Measurements from ENCODE around the gene DMXL1. TPM values are rescaled to one million over a fixed set of nuclear protein-coding genes. Genes with fewer than 3 reads are reported as not detected.

Gene DMXL1
- polyA plus RNA-seq, 1 experiment = 8.5 TPM

GRCh38 chr5:119153629-119154028 is 82.7 kb downstream of the DMXL1 start:
- POLR2A ChIA-PET = no interaction called here

GRCh38 chr5:119158144-119158543 is 87.3 kb downstream of the DMXL1 start:
- ChIA-PET CTCF (no interaction called here), POLR2A (no interaction called here)
- no peak for TF ChIP-seq CTCF (IDR thresholded peaks at IDR 0.05; ENCODE audit: insufficient read depth, low read depth, low read length)

More at GRCh38 chr5:119153629-119154028, 82.7 kb downstream of the DMXL1 start:
- DNase-seq (ENCODE audit: low read depth) = no peak
- CTCF ChIA-PET = no interaction called here
- no peak for TF ChIP-seq CTCF (IDR thresholded peaks at IDR 0.05; ENCODE audit: insufficient read depth, low read depth, low read length)
- Histone ChIP-seq H3K27me3 (ENCODE audit: control insufficient read depth, insufficient read depth, low read length) (no peaks in the 10 kb centered on the region), H3K4me3 (ENCODE audit: low read depth, low read length) (no peak overlapping the region), H3K36me3 (ENCODE audit: control insufficient read depth, insufficient read depth, low read length) (peaks cover 2% of the 10 kb centered on the region; the same call in 1 of the 2 replicates)

GRCh38 chr5:119161430-119161829 is 90.5 kb downstream of the DMXL1 start:
- no peaks in the 10 kb centered on the region for H3K36me3 ChIP-seq (ENCODE audit: control insufficient read depth, insufficient read depth, low read length)
- no peak for TF ChIP-seq CTCF (IDR thresholded peaks at IDR 0.05; ENCODE audit: insufficient read depth, low read depth, low read length)
- DNase-seq (ENCODE audit: low read depth) = no peak
- ChIA-PET CTCF (no interaction called here), POLR2A (no interaction called here)
- no peak overlapping the region for H3K4me3 ChIP-seq (ENCODE audit: low read depth, low read length)
- H3K27me3 ChIP-seq (ENCODE audit: control insufficient read depth, insufficient read depth, low read length) = no peaks in the 10 kb centered on the region

More at GRCh38 chr5:119158144-119158543, 87.3 kb downstream of the DMXL1 start:
- no peak for DNase-seq (ENCODE audit: low read depth)
- Histone ChIP-seq H3K36me3 (ENCODE audit: control insufficient read depth, insufficient read depth, low read length) (no peaks in the 10 kb centered on the region), H3K4me3 (ENCODE audit: low read depth, low read length) (no peak overlapping the region), H3K27me3 (ENCODE audit: control insufficient read depth, insufficient read depth, low read length) (no peaks in the 10 kb centered on the region)

GRCh38 chr5:119166026-119166425 is 95.1 kb downstream of the DMXL1 start:
- DNase-seq (ENCODE audit: low read depth) = no peak
- no peak for TF ChIP-seq CTCF (IDR thresholded peaks at IDR 0.05; ENCODE audit: insufficient read depth, low read depth, low read length)
- CTCF ChIA-PET = no interaction called here
- no peaks in the 10 kb centered on the region for H3K36me3 ChIP-seq (ENCODE audit: control insufficient read depth, insufficient read depth, low read length)
- POLR2A ChIA-PET = no interaction called here
- H3K4me3 ChIP-seq (ENCODE audit: low read depth, low read length) = no peak overlapping the region
- no peaks in the 10 kb centered on the region for H3K27me3 ChIP-seq (ENCODE audit: control insufficient read depth, insufficient read depth, low read length)

- DNase-seq (ENCODE audit: low read depth) = no peak
- TF ChIP-seq CTCF (IDR thresholded peaks at IDR 0.05; ENCODE audit: insufficient read depth, low read depth, low read length) = no peak
- no peaks in the 10 kb centered on the region for H3K27me3 ChIP-seq (ENCODE audit: control insufficient read depth, insufficient read depth, low read length)
- no peaks in the 10 kb centered on the region for H3K36me3 ChIP-seq (ENCODE audit: control insufficient read depth, insufficient read depth, low read length)
- ChIA-PET POLR2A (no interaction called here), CTCF (interaction anchor here (0.9 kb wide), 1 partner anchor 243 kb away, joined by 3 read pairs; no protein-coding TSS in a partner anchor)
- no peak overlapping the region for H3K4me3 ChIP-seq (ENCODE audit: low read depth, low read length)
Observed at GRCh38 chr5:119168401-119168800, 97.5 kb downstream of the DMXL1 start.

Data from BJ (cell line).